NCI-H510A treated with DMSO at 0.1 percent for 48 hours (cell line): ENCODE results near the gene MGAT3.
A peak's percentile ranks its signal among the peaks of the same experiment; 100 is the strongest.

ENCODE experiments used
- DNase-seq: peaks from one replicate; lab custom pipeline; 2025; lab: John Stamatoyannopoulos, UW

The MGAT3 gene

GRCh38 chr22:39429186-39429585 lies 27.6 kb upstream of the MGAT3 start:
- no peak for DNase-seq

- no peak for DNase-seq
Measured at GRCh38 chr22:39429916-39430575, 26.8 kb upstream of the MGAT3 start.

GRCh38 chr22:39430576-39431150 lies 26.1 kb upstream of the MGAT3 start:
- no peak for DNase-seq

GRCh38 chr22:39431216-39431801 lies 25.5 kb upstream of the MGAT3 start:
- DNase-seq, result no peak

GRCh38 chr22:39431821-39432251 lies 25.0 kb upstream of the MGAT3 start:
- DNase-seq, result no peak

- DNase-seq, result no peak
Measured at GRCh38 chr22:39432361-39432811, 24.4 kb upstream of the MGAT3 start.

- DNase-seq, result no peak
Measured at GRCh38 chr22:39433476-39434242, 23.2 kb upstream of the MGAT3 start.

GRCh38 chr22:39434243-39434653 lies 22.6 kb upstream of the MGAT3 start:
- DNase-seq, result no peak

- DNase-seq, result no peak
Measured at GRCh38 chr22:39434721-39435120, 22.1 kb upstream of the MGAT3 start.

GRCh38 chr22:39435616-39436015 lies 21.2 kb upstream of the MGAT3 start:
- DNase-seq, result no peak

GRCh38 chr22:39437791-39438704 lies 18.8 kb upstream of the MGAT3 start:
- no peak for DNase-seq

GRCh38 chr22:39439170-39439569 lies 17.6 kb upstream of the MGAT3 start:
- no peak for DNase-seq

GRCh38 chr22:39443398-39443797 lies 13.4 kb upstream of the MGAT3 start:
- DNase-seq, result no peak

- no peak for DNase-seq
Measured at GRCh38 chr22:39444247-39444800, 12.5 kb upstream of the MGAT3 start.

- DNase-seq, result no peak
Measured at GRCh38 chr22:39444937-39445465, 11.8 kb upstream of the MGAT3 start.

- no peak for DNase-seq
Measured at GRCh38 chr22:39445678-39446077, 11.1 kb upstream of the MGAT3 start.

- DNase-seq, result peak; percentile 5
Measured at GRCh38 chr22:39446239-39446721, 10.5 kb upstream of the MGAT3 start.

GRCh38 chr22:39448205-39449054 lies 8.4 kb upstream of the MGAT3 start:
- no peak for DNase-seq

- DNase-seq, result no peak
Measured at GRCh38 chr22:39449708-39450107, 7.1 kb upstream of the MGAT3 start.
